Renal pelvis (tissue), 4 donors: ENCODE measurements around the gene TMEM132A. TPM values are rescaled to one million over a fixed set of nuclear protein-coding genes. Genes with fewer than 3 reads are reported as not detected.

Experiments
- DNase-seq: peaks from one replicate; pipeline ENCODE4 v3.0.0-alpha.2; 2013
- polyA plus RNA-seq, 3 donors: library from polyadenylated mRNA; unstranded; fragments of 120-200 nt; gene quantifications; one replicate each; pipeline ENCODE4 v1.2.1, GENCODE V29; 2013; ENCODE audit not compliant: insufficient read length in 3 of 3

The TMEM132A gene
- polyA plus RNA-seq, 3 donors: 70.4 to 97.9 (median 94.0) TPM

GRCh38 chr11:60935676-60936442, 11.6 kb downstream of the TMEM132A start:
- no peak for DNase-seq

- no peak for DNase-seq
These were observed 12.3 kb downstream of the TMEM132A start for GRCh38 chr11:60936467-60937143.

- no peak for DNase-seq
These were observed 12.9 kb downstream of the TMEM132A start for GRCh38 chr11:60937144-60937527.

DNA sequence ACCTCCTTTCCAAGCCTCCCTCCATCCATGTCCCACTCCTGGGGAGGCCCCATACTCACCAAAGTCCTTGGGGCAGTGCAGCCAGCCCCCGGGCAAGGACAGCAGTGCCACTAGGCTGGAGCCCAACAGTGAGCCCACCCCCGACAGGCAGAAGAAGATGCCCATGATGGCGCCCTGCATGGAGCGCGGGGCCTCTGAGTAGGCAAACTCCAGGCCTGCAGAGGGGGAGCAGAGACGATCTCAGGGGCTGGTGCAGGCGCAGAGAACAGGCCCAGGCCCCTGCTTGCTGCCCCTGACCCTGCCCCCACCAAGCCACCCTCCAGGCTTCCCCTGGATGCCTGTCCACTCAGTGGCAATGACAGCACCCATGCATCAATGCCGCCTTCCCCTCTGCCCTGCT, 13.6 kb downstream of the TMEM132A start:
- no peak for DNase-seq

- no peak for DNase-seq
These were observed 14.2 kb downstream of the TMEM132A start for GRCh38 chr11:60938500-60938899.

DNA sequence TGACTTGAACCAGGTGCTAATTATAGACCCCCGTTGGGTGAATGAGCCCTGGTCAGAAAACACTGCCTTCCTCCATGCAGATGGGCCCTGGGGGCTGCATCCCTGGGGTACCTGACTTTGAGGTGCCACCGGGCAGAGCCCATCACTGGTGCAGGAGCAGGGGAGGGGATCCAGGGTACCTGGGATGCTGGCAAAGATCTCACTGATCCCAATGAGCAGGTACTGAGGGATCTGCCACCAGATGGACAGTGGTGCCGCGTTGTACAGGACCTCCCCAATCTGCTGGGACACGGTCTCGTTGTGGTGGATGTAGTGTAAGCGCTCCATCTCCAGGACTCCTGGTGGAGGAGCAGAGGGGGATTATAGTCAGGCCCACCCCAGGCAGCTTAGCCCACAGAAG, 15.0 kb downstream of the TMEM132A start:
- no peak for DNase-seq

- no peak for DNase-seq
These were observed 15.6 kb downstream of the TMEM132A start for GRCh38 chr11:60939855-60940254.

DNA sequence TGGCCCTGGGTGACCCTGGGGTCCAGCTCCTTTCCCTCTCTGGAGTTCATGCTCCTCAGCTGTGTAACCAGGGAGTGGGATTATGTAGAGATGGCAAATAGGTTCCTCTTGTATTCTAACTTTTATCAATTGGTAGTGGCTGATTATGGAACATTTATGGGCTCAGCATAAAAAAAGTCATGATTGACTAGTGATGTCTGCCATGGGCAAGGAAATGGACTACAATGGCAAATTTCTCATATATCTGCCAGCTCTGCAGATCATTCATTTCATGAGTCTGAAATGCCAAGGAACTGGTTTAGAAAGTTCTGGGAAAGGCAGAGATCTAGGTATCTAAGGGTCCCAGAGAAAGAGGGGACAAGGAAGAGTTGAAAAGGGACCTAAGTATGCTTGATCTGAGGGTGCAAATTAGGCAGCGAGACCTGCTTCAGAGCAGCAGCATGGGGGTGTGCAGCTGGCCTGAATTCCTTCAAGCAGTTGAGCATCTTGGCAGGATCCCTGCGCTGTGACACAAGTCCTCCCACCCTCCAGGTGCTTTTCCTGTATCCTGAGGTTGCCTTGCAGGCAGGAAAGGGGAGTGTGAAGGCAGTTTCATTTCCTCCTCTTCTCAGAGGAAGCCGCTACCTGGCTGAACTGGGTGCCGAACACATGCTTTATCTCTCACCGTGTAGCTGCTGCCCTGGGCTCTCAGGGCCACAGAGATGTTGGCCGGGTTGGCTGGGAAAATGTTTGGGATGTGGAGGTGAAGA, 17.3 kb downstream of the TMEM132A start:
- DNase-seq: no peak

- DNase-seq: no peak
These were observed 18.0 kb downstream of the TMEM132A start for GRCh38 chr11:60942219-60942618.

DNA sequence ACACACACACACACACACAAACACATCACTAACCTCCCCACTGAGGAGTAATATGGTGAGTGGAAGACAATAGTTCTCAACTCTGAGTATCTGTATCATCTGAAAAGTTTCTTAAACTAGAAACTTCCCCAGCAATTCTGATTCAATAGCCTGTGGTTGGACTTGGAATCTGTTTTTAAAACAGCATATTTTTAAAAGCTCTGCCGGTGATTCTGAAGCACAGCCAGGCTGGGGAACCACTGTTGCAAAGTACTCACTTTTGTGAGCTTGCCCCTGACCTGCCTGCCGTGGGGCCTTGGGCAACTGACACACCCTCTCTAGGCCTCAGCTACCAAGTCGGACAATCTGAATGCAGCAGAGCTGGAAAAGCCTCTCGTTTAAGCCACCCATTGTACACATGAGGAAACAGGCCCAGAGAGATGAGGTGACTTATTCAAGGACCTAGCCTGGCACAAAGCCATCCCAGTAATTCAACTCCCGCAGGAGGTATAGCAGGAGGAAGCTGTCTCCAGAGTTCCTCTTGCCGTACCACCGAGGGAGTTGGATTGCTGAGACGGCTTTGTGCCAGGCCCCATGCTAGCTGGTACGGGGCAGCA, 18.8 kb downstream of the TMEM132A start:
- DNase-seq: no peak

GRCh38 chr11:60944490-60945294, 20.4 kb downstream of the TMEM132A start:
- DNase-seq: no peak

- no peak for DNase-seq
These were observed 21.0 kb downstream of the TMEM132A start for GRCh38 chr11:60945295-60945667.

DNA sequence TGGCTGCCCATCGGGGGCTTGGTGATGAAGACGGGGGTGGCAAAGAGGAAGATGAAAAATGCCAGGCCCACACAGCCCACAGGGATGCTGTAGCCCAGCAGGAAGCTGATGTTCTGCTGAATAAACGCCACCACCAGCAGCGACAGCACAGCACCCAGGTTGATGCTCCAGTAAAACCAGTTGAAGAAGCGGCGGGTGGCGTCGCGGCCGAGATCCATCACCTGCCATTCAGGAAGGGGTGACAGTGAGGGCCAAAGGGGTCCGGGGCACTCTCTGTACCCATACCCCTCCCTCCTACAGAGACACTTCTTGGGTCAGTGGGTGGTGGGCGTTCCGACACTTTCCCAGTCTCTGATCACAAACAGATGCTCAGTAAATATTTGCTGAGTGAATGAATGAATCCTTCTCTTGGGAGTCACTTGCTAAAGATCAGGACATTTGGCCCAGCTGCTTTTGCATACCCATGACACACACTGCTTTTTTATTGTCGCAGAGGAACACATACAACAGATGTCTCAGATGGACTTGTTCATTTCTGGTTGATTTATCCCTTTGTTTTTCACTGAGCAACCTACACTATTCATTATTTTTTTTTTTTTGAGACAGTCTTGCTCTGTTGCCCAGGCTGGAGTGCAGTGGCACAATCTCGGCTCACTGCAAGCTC, 22.5 kb downstream of the TMEM132A start:
- no peak for DNase-seq

GRCh38 chr11:60947700-60948099, 23.4 kb downstream of the TMEM132A start:
- no peak for DNase-seq

DNA sequence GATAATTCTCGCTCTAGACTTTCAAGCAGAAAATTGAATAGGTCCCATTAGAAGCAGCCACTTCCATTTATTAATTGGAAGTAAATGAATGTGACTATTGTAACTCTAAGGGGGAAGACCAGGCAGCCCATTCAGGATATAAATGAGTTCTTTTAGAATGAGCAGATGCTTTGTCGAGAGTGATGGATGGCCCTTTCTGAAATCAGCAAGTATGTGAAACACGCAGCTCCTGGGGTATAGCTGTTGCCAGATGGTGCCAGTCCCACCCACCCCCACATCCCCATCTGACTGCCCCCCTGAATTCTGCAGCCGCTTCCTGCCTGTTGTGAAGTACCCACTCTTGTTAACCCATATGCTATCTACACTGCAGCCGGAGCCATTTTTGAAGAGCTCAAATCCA, 24.0 kb downstream of the TMEM132A start:
- DNase-seq: no peak

GRCh38 chr11:60950024-60950423, 25.8 kb downstream of the TMEM132A start:
- no peak for DNase-seq

DNA sequence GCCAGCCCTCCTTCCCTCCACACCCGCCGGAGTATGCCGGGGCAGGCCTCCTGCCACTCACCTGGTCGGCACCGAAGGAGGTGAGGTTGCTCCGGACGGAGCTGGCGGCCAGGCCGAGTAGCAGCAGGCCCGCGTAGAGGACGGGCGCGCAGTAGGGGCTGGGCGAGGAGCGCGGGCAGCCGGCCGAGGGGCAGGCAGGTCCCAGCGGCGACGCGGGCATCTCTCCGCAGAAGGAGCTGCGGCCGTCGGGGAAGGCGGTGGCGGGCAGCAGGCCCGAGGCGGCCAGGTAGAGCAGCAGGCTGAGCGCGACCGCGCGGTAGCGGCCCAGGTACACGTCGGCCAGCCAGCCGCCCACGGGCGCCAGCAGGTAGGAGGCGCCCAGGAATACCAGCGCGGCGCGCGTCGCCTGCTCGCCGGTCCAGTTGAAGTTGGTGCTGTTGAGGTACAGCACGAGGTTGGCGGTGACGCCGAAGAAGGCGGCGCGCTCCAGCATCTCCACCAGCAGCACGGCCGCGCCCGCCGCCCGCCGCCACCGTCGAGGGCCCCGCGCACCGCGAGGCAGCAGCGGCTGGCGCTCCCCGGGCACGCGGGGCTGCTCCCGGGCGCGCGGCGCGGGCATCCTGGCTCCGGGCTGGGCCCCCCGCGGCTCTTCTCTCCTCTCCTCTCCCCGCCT, 26.8 kb downstream of the TMEM132A start:
- peak; percentile 24 for DNase-seq

DNA sequence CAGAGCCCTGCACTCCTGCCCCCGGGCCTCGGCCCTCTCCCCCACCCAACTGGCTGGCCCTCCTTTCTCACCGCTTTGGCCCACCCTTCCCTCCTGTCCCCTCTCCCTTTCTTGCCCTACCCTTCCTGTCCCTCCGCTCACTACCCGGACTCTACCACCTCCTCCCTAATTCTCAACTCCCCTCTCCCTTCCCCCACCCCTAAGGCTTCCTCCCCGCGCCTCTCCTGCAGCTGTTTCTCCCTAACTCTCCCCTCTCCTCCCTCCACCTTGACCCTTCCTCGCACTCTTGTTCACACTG, 27.3 kb downstream of the TMEM132A start:
- DNase-seq: peak; percentile 27

DNA sequence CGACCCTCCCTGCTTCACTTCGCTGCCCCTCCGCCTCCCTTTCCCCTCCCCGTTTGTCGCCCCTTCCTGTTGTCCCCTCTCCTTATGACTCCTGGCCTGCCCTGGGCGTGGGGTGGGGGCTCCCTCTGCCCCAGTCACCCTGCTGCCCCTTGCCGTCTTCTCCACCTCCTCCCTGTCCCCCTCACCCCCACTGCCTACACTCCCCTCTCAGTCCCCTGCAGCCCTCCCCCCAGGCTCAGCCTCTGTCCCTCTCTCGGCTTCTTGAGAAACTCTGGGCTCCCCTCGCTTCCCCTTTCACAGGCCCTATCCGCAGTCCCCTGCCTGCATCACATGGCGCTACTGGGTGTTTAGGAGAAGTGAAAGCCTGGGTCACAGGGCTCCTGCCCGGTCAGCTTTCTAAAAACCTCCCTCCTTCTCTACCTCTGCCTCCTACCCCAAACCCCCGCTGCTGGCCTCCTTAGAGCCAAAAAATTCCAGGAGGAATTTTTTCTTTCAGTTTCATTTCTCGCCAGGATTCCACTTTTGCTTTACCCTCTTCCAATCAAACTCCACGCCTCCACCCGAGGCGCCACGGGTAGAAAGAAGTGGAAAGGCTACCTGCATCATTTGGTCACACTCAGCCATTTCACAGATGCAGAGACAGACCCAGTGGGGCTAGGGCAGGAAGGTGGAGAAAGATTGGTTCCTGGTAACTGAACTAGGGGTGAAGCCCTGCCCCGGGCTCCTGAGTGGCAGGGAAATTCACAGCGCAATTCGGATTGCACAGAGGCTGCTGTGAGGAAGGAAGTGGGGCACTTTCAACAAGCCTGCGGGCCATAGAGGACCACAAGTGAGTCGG, 27.9 kb downstream of the TMEM132A start, which contains the start of gene SLC15A3:
Gene SLC15A3, minus strand, starts transcription at position 273 of the 838 bp plus-strand sequence. CDS start 625 bp downstream, outside the sequence.
- peak; percentile 45 for DNase-seq
